NCI-H146 treated with DMSO at 0.1 percent for 48 hours (cell line): ENCODE measurements around the gene SORBS2.
"Not testable (repeated sequence)": the region's sequence is repeated elsewhere in the genome, so short reads cannot be mapped to it uniquely, and the experiment has no call there.

Experiments used
- DNase-seq: peaks from one replicate; lab custom pipeline; 2025; ENCODE audit not compliant: unreplicated experiment; lab: John Stamatoyannopoulos, UW

Gene SORBS2

GRCh38 chr4:185811509-185812364, at the start of gene SORBS2:
TSS of gene SORBS2 (minus strand) at chr4:185812194. CDS start at chr4:185690571, 121,623 bp downstream.
- no peak for DNase-seq

DNA sequence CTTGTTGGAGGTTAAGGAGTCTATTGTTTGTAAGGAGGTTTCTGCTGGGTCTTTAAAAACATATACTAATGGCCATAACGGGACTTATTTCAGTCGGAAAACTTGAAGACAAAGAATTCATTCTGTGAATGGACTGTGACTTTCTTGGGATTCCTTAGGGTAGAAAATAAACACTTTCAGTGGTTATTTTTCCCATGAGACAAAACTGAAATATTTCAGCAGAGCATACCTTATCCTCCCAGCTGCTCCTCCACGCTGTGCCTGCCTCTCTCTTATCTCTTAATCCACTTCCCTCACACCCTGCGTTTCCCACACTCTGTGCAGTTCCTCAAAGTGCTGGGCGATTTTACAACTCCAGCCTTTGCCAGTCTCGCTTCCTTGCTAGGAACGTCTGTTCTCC, 47.1 kb upstream of the SORBS2 start:
- DNase-seq: no peak

DNA sequence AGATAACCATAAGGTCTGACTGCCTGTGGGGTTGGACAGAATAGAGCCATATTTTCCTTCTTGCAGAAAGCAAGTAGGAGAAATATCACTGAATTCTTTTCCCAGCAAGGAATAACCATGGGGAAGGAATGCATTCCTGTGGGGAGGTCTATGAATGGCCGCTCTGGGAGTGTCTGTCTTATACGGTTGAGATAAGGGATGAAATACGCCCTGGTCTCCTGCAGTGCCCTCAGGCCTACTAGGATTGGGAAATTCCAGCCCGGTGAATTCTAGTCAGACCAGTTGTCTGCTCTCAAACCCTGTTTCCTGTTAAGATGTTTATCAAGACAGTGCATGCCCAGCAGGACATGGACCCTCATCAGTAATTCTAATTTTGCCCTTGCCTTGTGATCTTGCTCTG, 45.6 kb upstream of the SORBS2 start:
- not testable (repeated sequence) for DNase-seq

- no peak for DNase-seq
These were observed 41.8 kb upstream of the SORBS2 start for GRCh38 chr4:185853841-185854240.

DNA sequence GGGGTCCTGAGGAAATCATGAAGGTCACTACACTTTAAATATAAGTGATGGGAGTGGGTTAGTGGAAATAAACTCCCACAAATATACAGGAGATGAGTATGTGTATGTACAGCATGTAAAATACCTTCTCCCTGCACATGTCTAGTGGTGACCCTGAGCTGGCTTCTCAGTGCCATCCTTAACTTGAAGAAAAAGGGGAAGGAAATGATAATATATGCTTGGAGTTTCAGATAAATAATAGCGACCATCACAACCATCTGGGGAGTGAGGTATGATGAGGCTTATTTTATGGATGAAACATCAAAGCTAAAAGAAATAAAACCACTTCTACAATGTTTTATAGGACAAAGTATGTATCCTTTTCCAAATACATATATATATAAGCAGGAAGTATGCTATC, 41.0 kb upstream of the SORBS2 start:
- no peak for DNase-seq

GRCh38 chr4:185849664-185850550, 37.9 kb upstream of the SORBS2 start:
- no peak for DNase-seq

DNA sequence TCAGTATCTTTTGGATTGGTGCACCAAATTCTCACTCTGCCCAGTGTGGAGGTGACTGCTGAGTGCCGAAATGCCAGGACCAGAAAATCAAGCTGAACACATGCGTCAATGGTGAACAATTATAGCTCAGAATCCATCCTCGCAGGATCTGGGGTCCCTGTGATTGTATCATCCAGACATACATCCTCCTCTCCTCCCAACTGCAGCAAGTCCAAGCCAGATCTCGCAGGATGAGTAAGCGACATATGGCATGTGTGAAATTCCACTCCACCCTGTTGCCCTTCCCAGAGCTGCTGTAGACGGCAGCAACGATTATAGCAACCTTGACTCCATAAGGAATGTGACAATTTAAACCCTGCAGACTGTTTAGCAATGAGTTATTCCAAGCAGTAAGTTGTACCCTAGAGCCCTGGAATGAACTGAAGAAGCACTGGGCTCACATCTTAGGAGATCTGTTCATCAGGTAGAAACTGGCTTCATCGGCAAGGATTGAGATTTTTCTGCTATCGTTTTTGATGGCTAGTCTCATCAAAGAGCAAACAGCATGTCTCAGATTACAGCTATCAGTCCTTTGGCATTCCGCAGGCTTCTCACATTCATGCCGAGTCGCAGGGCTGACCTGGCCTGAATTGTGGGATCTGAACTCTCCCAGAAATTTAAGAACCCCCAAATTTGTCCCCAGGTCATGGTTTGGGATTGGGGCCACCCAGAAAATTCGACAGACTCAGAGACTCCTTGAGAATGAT, 35.5 kb upstream of the SORBS2 start:
- no peak for DNase-seq

GRCh38 chr4:185846505-185847150, 34.6 kb upstream of the SORBS2 start:
- DNase-seq: no peak

- DNase-seq: no peak
These were observed 34.0 kb upstream of the SORBS2 start for GRCh38 chr4:185845966-185846365.

DNA sequence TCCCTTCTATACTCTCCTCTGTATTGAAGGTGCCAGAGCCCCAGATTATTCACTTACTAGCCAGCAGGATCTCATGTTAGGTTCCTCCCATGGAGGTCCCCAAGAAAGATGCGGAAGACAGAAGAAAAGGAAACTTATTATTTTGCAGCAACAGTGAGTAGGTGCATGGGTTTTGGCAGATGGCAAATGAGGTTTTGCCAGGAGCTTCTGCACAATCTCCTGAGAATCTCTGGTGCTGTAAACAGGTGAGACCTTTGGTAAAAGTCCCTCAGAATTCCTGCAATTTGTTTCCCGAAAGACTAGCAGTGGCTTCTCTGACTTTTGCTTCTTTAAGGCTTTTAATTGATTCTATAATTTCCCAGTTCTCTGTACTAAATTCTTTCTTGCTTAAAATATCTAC, 29.5 kb upstream of the SORBS2 start:
- no peak for DNase-seq

DNA sequence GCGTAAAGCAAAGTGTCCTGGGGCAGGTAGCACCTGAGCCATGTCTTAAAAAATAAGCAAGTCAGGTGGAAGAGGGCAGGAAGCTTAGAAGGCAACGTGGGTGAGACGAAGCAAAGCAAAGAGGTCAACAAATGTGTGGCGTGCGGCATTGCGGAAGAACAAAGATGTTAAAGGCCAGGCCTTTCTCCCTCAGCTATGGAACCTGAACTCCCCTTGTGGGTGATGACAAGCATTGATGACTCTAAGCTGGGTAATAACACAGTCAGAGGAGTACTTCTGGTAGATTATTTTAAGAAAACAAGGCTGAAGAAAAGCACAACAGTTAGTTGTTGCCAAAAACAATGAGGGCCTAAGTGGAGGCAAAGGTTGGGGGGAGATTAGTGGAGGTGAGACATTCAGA, 29.0 kb upstream of the SORBS2 start:
- DNase-seq: no peak

DNA sequence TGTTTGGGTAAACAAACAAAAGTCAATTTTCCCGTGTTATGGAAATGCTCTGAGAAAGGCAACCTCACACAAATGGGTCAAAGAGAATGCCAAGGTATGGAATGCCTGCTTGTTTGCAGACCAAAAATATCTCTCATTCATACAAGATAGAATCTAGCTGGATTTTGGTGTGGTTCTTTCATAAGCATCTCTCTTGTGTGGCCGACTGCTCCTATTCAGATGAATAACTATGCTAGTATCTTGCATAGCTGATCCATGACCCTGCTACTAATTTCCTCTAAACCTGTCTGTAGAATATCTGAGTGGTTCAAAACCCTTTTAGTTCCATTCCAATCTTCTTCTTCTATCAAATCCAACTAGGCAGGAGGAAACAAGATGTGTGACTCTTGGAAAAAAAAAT, 28.2 kb upstream of the SORBS2 start:
- DNase-seq: no peak

GRCh38 chr4:185839770-185840169, 27.8 kb upstream of the SORBS2 start:
- no peak for DNase-seq

DNA sequence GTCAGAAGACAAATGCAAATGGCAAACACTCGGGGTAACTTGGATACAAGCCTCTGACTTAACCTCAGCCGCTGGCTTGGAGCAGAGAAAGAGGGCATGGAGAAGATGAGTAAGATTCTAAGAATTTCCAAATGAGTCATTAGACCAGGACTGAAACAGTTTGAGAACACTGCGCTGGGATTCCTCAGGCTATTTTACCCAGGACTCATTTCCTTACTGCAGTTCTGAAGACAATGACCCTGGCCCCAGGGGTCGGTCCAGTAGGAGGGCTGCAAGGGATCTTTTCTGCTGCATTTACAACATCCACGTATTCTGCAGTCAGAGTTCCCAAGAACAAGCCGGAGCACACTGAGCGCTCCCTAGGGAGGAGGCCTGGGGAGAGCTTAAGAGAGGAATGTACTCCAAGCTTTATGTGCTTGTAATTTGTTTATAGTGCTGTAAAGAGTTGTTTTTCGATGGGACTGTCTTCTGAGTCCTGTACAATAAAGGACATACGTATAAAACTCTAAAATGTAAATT, 27.3 kb upstream of the SORBS2 start:
- DNase-seq: no peak

- DNase-seq: no peak
These were observed 26.7 kb upstream of the SORBS2 start for GRCh38 chr4:185838514-185839193.

- no peak for DNase-seq
These were observed 26.1 kb upstream of the SORBS2 start for GRCh38 chr4:185838104-185838452.

GRCh38 chr4:185837415-185838103, 25.6 kb upstream of the SORBS2 start:
- DNase-seq: no peak

DNA sequence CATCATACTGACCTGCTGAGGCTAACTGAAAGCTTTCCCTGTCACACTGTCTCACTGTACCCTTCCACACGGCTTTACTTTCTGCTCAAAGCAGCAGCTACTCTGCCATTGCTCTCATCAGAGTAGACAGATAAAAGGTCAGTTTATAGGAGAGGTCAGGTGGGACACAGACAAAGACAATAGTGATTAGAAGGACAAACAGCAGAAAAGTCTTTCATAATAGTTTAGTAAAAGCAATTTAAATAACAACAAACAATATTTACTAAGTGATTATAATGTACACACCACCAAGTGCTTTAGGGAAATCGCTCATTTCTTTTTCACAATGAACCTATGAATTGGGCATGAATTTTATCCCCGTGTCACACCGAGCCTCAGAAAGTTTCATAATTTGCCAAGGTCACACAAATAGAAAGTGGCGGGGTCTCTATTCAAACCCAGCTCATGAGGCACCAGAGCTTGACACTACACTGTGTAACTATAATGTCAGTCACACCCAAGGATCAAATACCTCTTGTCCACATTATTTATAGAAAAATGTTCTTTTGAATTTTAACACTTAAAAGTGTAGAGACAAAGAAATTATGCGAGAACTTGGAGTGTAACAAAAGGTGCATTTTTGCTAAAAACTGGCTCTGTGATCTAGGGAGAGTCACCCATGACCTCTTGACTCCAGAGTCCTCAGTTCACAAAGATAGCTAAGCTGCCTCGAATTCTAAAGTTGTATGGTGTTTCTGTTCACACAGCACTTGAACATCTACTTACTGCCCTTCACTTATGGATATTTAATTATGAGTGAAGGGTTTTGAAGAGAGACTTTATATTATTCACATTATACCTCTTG, 24.5 kb upstream of the SORBS2 start:
- no peak for DNase-seq

- no peak for DNase-seq
These were observed 23.8 kb upstream of the SORBS2 start for GRCh38 chr4:185835814-185836213.
